Epithelial cell of proximal tubule (primary cell): ENCODE data around the gene BRD7. TPM values are rescaled to one million over a fixed set of nuclear protein-coding genes. Genes with fewer than 3 reads are reported as not detected.

Experiments
- DNase-seq: peaks from one replicate; pipeline ENCODE4 v3.0.0-alpha.2; 2011; ENCODE audit warnings: low read depth
- H3K4me3 ChIP-seq: 2 replicates; pipeline ENCODE4 v1.5.1; 2011; ENCODE audit warnings: low read depth, mild to moderate bottlenecking, low read length
- CTCF ChIP-seq: conservative IDR thresholded peaks from 2 replicates; pipeline ENCODE4 v1.5.1; 2012; ENCODE audit warnings: low read depth, mild to moderate bottlenecking, low read length
- total RNA-seq: library from RNA; depleted of rRNA; stranded (reverse); fragments of >200 nt; gene quantifications from 2 replicates; pipeline ENCODE4 v1.2.3, GENCODE V29; 2015

Gene BRD7
- total RNA-seq, 1 donor from 2014 or later: 61.1 TPM

- DNase-seq: no peak
- H3K4me3 ChIP-seq: no peak overlapping the region
- TF ChIP-seq CTCF: no peak
Observed at GRCh38 chr16:50395763-50396710, 27.2 kb upstream of the BRD7 start.

- DNase-seq: no peak
- TF ChIP-seq CTCF: no peak
- no peak overlapping the region for H3K4me3 ChIP-seq
Observed at GRCh38 chr16:50393858-50394802, 25.3 kb upstream of the BRD7 start.

GRCh38 chr16:50393416-50393815, 24.6 kb upstream of the BRD7 start:
- DNase-seq: no peak
- no peak overlapping the region for H3K4me3 ChIP-seq
- no peak for TF ChIP-seq CTCF

GRCh38 chr16:50390914-50391716, 22.3 kb upstream of the BRD7 start:
- TF ChIP-seq CTCF: no peak
- no peak for DNase-seq
- H3K4me3 ChIP-seq: no peak overlapping the region

- TF ChIP-seq CTCF: no peak
- no peak overlapping the region for H3K4me3 ChIP-seq
- no peak for DNase-seq
Observed at GRCh38 chr16:50390371-50390771, 21.6 kb upstream of the BRD7 start.

GRCh38 chr16:50389900-50390299, 21.1 kb upstream of the BRD7 start:
- H3K4me3 ChIP-seq: no peak overlapping the region
- DNase-seq: no peak
- no peak for TF ChIP-seq CTCF
